HG03432 (cell line): ENCODE results near the gene FAIM2.
"Not testable (repeated sequence)": the region's sequence is repeated elsewhere in the genome, so short reads cannot be mapped to it uniquely, and the experiment has no call there.

Experiments
- ATAC-seq: cut with Tn5 transposase; IDR thresholded peaks from one replicate; pipeline ENCODE4 v1.9.1; 2021; ENCODE audit warnings: mild to moderate bottlenecking, moderate library complexity; ENCODE audit not compliant: unreplicated experiment

The FAIM2 gene

DNA sequence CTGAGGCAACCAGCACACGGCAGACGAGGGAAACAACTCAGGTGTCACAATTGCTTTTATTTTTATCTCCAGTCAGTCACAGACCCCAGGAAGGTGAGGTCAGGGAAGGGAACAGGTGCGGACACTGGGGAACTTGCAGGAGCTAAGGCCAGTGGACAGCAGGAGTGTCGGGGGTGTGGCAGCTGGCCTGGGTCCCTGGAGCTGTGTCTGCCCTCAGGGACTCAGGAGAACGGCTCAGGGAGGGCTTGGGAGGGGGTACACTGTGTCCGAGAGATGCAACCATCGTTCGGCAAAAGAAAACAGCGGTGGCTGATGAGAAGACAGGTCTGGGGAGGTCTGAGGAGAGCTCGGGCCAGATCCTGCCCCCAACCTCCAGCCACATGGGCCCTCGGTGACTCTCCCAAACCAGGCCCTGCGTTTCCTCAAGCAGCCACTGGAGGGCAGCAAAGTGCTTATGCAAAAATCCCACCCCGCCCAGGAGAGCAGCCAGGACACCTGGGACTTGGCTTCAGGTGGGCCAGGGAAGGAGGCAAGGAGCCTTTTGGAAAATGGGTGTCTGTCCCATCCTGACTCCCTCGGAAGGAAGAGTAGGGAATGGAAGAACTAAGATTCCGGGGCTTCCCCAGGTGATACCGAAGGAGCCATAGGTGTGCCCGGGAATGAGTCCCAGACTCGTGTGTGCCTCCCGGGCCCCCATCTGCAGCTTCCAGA, 36.7 kb downstream of the FAIM2 start:
- no peak for ATAC-seq

DNA sequence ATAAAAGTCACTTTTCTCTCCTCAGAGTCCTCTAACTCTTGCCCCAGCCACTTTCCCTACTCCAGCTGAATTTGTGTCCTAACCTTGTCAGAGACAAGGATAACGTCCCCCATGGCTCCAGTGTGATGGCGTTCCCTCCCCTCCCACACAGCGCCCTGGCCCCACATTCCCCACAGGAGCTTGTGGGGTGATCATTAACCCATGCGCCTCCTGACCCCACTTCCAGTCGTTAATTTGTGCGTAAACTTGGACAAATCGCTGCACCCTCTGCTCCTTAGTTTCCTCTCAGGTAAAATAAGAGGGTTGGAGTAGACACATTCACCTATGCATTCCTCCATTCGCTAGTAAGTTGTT, 37.9 kb downstream of the FAIM2 start:
- no peak for ATAC-seq

DNA sequence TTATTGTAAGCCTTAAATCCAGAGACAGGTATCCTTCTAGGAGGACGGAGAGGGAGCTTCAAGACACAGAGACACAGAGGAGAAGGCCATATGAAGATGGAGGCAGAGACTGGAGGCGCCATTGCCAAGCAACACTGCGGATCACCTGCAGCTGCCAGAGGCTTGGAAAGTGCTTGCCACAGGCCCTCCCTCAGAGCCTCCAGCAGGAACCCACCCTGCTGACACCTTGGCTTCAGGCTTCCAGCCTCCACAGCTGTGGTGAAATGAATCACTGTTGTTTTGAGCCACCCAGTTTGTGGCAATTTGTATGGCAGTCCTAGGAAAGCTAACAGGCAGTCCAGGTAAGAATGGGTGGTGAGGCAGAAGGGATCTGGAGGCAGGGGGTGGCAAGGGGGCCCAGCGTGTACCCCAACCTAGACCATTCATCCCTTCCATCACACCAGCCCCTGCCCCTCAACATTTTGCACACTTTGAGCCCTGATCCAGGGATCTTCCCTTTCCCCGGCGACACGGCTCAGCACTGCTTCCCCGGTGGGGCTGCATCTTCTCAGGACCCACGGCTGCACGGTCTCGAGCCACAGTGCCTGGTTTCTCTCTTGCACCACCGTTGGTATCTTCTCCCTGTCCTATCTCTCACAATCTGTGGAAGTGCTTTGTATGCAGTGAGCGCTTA, 38.5 kb downstream of the FAIM2 start:
- ATAC-seq: no peak

DNA sequence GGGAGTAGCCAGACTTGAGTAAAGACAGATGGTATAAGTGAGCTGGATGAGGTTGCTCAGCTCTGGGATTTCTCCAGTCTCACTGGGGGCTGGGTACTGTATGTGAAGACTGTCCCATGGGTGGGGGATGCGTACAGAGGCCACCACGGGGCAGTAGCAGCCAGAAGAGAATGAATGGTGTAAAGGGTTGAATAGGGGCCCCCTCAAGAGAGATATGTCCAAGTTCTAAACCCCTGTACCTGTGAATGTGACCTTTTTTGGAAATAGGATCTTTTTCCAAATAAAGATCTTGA, 39.0 kb downstream of the FAIM2 start:
- no peak for ATAC-seq

DNA sequence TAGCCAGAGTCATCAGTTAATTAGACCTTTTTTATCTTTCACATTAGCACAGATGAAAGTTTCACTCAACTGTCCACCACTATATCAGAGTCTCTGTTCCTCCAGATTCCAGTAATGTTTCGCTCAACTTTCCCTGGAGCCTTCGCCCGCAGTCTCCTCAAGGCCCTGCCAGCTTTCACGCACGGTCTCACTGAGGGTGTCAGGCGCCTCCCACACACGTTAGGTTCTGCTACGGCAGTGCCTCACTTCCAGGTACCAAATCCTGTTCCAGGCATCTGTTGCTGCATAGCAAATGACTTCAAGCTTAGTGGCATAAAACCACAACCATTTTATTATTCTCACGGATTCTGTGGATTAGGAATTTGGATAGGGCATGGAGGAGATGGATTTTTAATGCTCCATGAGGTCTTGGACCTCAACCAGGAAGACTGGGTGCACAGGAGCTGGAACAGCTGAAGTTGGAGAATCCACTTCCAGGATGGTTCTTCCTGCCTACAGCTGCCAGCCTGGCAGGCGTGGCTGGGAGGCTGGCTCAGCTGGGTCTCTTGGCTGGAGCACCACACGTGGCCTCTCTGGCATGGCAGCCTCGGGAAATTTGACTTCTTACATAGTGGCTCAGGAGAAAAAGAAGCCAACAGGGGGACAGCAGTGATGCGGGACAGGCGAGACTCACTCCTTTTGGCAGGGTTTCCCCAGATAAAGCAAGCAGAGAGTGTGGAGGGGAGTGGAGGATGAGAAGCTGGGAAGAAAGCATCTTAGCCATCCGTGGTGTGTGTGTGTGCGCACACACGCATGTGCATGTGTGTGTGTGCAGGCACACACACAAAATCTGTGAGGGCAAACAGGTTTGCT, 39.5 kb downstream of the FAIM2 start:
- ATAC-seq: no peak

DNA sequence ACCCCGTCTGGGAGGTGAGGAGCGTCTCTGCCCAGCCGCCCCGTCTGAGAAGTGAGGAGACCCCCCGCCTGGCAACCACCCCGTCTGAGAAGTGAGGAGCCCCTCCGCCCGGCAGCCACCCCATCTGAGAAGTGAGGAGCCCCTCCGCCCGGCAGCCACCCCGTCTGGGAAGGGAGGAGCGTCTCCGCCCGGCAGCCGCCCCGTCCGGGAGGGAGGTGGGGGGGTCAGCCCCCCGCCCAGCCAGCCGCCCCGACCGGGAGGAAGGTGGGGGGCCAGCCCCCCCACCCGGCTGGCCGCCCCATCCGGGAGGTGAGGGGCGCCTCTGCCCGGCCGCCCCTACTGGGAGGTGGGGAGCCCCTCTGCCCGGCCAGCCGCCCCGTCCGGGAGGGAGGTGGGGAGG, 42.8 kb downstream of the FAIM2 start:
- ATAC-seq: not testable (repeated sequence)

DNA sequence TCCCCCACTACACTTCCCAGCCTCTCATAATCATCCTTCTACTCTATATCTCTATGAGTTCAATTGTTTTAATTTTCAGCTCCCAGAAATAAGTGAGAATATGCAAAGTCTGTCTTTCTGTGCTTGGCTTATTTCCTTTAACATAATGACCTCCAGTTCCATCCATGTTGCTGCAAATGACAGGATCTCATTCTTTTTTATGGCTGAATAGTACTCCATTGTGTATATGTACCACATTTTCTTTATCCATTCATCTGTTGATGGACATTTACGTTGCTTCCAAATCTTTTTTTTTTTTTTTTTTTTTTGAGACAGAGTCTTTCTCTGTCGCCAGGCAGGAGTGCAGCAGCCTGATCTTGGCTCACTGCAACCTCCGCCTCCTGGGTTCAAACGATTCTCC, 47.8 kb downstream of the FAIM2 start:
- not testable (repeated sequence) for ATAC-seq

DNA sequence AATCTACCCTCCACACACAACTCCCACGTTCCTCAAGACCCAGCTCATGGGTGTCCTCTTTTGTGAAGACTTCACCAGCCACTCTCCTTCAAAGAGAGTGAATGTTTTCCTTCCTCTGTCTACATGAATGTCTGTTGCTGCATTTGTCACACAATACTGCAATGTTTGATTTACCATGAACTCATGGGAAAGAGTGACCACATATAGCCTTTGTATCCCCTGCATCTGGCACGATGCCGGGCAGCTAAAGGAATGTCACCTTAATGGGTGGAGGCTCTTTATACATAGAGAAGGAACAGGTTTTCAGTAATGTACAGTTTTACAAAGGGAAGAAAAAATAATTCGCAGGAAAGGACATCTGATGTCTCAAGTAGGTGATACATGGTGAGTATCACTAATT, 48.7 kb downstream of the FAIM2 start:
- no peak for ATAC-seq

DNA sequence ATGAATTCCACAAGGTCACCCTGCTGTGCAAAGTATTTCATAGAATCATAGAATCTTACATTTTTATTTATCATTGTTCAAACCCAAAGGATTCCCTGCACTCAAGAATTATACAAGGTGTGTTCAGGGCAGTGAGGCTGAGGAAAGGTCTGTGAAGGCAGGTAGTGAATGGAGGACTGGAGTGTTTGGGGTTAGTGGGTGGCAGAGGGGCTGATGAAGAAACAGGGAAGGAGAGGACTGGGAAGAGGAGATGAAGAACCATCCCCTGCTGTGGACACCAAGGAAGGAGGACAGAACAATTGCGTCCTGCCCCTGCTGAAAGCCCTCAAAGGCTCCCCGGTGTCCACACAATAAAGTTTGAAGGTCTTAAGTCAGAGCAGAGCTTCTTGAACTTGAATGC, 50.0 kb downstream of the FAIM2 start:
- no peak for ATAC-seq

DNA sequence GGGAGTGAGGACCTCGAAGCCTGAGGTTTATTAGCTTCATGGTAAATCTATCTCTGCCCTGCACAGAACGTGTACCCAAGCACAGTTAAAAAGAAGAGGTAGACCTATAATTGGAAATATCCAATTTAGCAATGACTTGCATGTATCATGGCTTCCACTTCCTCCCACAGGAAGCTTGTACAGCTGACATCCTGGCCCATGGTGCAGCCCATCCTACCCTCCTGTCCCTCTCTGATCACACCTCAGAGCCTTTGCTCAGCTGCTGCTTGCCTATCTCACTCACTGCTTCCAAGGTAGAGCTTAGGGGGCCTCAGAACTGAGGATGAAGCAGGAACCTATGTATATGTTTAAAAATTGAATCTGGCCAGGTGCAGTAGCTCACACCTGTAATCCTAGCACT, 56.5 kb downstream of the FAIM2 start:
- no peak for ATAC-seq

DNA sequence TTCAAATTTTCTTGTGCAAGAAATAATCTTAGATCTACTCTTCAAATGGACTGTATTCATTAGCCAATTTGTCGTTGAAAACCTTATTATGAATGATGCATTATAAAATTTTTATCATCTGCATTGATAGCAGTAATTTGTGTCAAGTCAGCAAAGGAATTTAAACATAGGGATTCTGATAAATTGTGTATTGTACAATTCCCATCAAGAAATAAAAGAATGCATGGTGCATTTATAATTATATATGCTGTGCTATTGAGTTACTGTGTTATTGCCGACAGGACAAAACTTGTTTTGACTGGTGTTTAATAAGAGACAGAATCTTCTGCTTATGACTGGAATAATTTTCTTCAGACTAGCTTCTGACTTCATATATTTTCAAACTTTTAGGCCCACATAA, 57.7 kb downstream of the FAIM2 start:
- ATAC-seq: no peak

DNA sequence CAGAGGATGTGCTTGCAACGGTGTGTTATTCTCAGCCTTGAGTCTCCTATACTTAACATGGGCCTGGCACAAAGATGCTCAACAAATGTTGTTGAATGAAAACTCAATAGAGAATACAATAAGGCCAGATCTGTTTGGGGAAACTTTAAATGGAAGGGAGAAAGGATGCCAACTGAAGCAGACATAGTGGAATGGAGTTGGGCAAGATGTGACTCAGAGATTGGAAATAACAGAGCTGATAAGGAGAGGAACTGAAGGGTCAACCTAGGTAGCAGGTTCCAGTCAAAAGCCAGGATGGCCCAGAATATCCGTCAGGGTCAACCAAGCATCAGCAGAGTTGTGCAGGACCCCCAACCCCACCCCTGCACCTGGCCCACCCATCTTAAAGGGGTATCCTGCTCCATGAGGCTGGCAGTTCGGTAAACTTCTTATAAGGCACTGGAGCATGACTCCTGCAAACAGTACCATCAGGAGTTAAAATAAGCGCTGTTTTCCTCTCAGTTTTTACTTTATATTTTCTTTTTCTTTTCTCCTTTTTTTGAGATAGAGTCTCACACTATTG, 59.7 kb downstream of the FAIM2 start:
- no peak for ATAC-seq

DNA sequence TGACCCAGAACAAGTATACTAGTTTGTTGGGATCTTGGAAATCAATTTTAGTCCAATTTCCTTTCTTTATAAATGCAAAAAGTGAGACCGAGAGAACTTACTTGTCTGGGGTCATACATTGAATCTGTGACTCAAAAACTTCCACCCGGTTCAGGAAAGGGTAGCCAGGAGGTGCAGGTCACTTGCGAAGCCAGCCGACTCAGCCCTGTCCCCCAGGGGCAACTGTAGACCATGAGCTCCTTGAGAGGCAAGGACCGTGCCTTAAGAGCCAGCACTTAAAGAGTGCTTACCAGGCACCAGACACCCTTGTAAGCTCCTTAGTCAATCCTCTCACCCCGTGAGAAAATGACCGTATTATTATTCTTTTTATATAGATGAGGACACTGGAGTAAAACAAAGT, 60.3 kb downstream of the FAIM2 start:
- ATAC-seq: no peak

DNA sequence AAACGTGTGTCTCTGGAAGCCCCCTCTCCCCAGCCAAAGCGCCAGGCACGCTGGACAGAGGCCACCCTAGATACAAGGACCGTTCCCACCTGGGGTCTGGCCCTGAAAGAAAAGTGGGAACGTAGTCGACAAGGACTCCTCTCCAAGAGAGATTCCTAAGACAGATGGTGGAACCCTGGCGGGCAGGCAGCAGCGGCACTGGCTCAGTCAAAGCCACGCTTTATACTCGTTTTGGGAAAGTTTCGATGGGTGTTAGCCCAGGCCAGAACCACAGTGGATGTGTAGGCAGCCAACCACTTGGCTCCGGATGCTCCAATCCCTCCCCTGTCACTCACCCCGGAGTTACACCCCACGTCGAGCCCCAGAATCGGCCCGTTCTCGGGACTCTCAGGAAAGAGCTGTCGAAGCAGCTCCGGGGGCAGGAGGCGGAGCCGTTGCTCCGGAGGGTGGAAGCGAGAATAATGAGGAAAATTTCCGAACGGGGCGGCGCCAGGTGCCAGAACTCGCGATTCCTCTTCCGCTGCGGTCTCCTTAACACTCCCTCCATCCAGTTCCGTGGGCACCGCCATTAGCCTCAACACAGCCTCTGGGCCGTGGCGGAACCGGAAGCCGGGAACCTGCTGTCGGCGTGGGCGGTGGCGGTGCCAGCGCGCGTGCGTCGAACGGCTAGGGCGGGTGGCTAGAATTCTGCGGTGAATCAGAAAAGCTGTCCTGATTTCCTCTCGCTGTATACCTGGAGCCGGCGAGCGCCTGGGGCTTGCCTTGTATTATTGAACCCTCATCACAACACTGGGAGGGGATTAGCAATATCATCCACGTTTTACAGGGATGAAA, 61.0 kb downstream of the FAIM2 start, which contains the start of gene BCDIN3D:
TSS of gene BCDIN3D (minus strand) at position 588 of the 834 bp plus-strand sequence. CDS start at position 569, 19 bp downstream.
- ATAC-seq: peak; percentile 87

DNA sequence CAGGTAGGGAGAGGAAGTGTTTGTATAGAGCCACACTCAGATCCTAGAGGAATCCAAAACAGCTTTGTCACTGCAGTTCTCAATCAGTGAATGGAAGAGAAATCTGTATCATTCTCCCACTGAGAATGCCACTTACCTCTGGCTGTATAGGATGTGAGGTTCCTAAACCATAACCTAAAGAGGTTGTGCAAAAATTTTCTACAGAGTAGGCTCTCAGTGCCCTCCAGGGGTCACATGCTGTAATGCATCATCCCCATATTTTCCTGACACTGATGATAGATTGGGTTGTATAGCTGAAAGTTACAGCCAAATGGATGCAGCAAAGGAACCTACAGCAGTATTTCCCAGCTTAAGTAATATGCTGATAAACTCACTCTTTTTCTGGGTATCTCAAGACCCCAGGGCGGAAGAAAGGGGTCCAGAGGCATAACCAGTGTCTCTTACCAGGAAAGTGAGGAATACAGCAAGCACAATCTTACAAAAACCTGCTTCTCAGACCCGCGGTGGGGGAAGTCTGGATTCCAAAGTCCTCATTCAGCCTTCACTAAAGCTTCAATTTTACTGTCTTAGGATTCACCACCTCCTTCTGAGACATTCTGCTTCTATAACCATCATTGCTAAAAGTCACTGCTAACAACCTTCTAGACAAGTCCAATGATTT, 64.6 kb downstream of the FAIM2 start:
- ATAC-seq: no peak

DNA sequence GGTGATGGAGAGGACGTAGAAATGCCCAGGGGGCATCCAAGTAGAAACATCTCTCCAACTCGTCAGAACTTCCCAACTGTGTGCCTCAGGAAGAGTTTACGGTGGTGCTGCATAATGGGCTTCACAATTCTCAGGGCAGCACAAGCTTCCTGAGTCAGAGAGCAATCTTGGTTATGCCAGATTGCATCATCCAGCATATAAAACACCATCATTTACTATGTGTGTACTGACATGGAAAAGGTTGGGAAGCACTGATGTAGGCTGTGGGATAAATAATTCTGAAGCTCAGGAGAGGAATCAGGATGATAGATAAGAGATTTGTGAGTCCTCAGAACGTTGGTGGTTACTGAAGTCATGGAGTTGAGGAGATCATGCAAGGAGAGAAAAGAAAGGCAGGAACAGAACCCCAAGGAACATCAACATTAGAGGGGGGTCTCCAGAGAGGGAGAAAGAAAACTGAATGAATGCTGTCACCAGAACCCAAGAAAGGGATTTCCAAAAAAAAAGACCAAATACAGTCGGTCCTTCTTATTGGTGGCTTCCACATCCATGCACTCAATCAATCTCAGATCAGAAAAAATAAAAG, 70.8 kb downstream of the FAIM2 start:
- ATAC-seq: no peak

DNA sequence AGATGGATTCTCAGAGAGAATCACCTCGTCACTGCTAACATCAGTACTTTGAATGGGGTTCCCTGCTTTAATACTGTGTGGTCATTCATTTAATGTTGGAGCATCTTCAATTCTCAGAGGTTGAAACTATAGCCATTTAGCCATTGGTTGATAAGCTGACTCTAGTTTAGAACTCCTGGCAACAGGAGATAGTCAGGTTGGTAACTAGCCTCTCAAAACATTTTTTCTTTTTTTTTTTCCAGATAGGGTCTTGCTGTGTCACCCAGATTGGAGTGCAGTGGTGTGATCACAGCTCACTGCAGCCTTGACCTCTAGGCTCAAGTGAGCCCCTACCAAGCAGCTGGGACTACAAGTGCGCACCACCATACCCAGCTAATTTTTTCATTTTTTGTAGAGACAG, 72.0 kb downstream of the FAIM2 start:
- ATAC-seq: no peak

DNA sequence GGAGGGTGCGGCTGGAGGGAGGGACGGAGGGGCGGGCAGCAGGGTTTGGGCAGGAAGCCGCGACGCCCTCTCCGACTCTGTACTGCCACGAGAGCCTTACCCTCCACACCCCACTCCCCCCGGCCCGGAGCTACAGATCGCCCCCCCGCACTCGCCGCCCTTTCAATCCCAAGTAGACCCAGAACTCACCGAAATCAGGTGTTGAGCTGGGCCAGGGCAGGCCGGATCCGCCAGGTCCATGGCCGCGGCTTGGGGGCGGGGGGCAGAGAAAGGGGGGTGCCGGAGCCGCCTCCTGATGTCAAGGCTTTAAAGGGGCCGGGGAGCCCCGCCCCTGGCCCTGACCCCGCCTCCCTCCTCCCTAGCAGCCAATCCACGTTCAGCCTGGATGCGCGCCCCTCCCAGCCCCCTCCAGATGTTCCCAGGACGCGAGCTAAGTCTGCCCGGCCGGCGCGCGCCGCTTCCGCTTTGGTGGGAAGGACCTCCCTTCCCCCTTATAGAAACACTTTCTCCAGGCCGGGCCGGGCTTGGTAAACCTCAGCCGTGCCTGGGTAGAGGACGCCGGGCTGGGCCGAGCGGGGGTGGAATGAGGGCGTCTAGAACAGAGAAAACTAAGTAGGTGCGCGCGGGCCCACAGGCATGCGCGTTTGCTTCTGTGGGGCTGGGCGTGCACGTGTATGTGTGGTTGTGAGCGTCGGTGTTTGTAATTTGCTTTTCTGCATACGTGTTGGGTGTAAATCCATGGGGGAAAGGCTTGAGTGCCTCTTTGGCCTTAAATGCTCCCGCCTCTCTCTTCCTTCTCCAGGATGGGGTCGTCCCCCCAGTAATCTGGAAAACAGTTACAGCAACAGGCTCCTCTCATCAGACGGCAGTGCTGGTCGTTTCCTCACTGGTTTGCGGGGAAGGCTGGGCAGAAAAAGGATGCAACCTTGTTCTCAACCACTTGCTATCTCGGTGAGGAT, 75.3 kb downstream of the FAIM2 start, which contains the start of gene NCKAP5L:
TSS of gene NCKAP5L (minus strand) at position 281 of the 959 bp plus-strand sequence. CDS start 24,369 bp downstream, outside the sequence.
- ATAC-seq: peak; percentile 88
